ENCODE data around the gene CHM.

DNA sequence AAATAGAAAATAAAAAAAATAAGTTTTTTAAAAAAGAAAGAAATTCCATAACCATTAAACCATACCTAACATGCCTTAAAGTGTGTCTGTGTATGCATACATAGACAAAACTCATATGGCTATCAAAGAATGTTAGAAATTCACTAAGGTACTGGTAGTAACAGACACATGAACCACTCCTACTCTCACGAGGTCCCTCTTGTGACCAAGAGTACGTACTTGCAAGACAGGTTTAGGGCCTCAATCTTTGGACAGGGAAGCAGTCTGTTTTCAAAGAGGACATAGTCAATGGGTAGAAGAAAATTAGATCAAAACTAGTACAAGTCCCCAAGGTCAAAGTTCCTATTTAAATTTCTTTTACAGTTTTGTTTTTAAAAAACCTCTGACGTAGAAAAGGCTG lies 117.3 kb downstream of the CHM start:
- no peak for TF ChIP-seq CTCF (IDR thresholded peaks at IDR 0.05; ENCODE audit: insufficient read depth, low read length, poor library complexity, severe bottlenecking)
- no peak for TF ChIP-seq EZH2phosphoT487 (conservative IDR thresholded peaks at IDR 0.05; ENCODE audit: low read length)
